Measurements from ENCODE around the gene TCHP.

DNA sequence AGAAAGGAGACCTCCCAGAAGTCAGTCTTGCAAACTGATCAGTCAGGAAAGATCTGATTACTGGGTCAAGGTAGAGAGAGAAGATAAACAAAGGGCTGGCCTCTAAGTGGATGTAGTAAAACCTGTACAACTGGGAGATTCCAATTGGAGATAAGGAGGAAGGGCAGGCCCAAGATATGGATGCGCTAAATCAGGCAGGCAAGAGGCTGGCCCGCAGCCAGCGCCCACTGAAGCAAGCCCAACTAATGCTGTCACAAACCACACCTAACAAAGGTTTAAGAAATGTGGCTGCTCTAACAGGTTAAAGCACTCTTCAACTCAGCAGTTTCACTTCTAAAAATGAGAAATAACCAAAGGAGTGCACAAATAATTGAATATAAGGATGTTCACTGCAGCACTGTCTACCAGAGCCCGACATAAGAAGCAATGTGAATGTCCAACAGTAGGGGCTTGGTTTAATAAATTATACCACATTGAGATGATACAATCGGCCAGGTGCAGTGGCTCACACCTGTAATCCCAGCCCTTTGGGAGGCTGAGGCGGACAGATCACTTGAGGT lies 24.4 kb upstream of the TCHP start:
- TF ChIP-seq CTCF (IDR thresholded peaks at IDR 0.05; ENCODE audit: low read depth, low read length) (no peak), EZH2phosphoT487 (IDR thresholded peaks at IDR 0.05; ENCODE audit: low read depth) (no peak)
